HG03354 (cell line): ENCODE data around the gene PRLR.

ENCODE experiments used
- ATAC-seq: cut with Tn5 transposase; IDR thresholded peaks from one replicate; pipeline ENCODE4 v1.9.1; 2021; ENCODE audit warnings: mild to moderate bottlenecking; ENCODE audit not compliant: unreplicated experiment, poor library complexity, severe bottlenecking

PRLR gene

DNA sequence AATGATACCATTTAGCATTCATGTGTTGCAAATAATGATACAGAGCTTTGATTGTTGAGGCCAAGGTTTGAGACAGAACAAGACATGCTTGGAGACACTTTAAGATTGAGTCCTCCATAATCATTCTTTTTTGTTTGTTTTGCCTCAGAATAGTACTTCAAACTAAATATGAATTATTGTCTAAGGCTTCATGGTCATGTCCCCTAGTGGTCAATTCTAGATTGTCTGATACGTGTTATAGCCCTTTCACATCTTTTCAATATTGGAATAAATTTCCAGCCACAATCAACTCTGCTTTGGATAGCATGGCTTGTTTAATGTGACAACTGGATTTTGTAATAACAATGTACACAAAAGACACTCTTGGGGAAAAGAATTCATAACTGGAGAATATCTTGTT, 64.2 kb downstream of the PRLR start:
- no peak for ATAC-seq

GRCh38 chr5:35164860-35165542, 65.3 kb downstream of the PRLR start:
- no peak for ATAC-seq

GRCh38 chr5:35163710-35164033, 66.6 kb downstream of the PRLR start:
- ATAC-seq: no peak

DNA sequence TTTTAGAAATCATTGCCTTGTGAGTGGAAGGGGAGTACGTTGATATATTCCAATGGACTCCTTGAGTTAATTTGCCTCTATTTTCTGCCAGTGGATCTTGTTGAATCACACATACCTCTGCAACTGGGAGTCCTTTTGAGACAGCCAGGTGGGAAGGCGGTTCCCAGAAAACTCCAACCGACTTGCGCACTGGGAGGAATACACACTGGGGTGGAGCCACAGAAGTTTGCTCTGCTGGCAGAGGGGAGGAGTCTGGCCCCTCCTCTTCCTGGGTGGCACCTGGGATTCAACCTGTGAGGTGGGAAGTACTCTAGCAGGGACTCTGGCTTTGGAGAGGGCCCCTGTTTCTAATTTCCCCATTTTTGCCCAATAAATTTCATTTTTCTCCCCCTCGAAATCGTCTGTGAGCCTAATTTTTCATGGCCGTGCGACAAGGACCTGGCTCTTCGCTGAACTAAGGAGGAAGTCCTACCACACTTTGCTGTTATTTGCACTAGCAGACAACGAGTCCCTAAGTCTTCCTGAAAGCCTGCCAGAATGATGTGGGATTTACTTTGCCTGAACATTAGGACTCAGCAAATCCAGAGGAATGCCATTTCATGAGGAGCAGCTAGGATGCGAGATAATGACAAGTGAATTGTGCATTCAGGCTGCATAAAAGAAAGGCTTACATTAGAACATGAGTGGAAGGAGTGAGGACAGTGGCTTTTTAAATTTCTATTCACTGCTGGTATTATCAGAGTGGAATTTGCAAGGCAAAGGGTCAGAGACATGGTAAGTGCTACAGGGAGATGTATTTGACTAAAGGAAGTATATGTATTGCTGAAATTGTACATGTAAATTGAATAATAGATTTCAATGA, 67.2 kb downstream of the PRLR start:
- ATAC-seq: no peak

- ATAC-seq: no peak
Observed at GRCh38 chr5:35161652-35162273, 68.5 kb downstream of the PRLR start.

- no peak for ATAC-seq
Observed at GRCh38 chr5:35160486-35161116, 69.7 kb downstream of the PRLR start.

GRCh38 chr5:35159370-35159742, 70.9 kb downstream of the PRLR start:
- ATAC-seq: no peak

DNA sequence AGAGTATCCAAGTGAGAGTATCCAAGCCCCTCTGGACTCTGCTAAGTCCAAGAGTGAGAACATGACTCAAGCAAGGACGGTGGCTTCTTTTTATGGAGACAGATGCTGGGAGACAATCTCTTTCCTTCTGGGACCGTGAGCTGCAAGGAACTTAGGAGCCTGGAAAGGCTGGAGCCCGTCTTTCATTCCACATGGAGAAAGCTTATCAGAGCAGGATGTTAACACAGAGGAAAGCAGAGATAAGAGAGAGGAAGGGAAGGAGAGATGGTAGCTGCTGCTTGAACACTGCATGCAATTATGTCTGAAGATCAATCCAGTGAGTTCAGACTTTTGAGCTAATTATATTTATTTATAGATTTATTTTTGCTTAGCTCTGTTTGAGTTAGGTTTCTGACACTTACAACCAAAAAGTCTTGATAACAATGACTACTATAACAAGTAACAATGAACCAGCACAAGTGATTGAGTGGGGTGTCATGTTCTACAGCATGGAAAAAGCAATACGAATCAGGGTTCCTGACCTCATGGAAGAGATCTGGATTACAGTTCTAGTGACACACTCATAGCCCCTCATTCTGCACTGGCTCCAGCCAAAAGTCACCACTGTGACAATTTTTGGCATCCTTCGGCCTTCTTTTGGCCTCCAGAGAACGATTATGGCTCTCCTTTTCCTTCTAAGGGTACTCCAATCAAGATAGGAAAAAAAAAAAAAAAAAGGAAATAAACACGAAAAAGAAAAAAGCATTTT, 71.5 kb downstream of the PRLR start:
- ATAC-seq: no peak

DNA sequence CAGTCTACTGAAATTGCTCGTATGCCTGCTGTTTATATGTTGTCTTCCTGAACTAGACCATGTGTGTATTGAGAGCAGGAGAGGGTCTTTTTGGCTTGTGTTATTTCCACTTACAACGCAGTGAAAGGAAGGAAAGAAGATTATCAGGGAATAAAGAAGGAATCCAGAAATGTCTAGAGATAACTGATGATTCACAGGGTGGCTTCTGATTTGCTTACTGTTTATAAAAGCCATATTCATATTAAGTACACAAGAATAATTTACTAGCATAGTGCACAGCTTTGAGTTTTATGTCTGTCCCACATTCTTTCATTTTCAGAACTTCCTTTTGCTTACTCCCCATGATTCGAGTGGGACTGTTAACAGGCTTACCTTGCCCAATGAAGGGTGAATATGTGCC, 72.1 kb downstream of the PRLR start:
- no peak for ATAC-seq

DNA sequence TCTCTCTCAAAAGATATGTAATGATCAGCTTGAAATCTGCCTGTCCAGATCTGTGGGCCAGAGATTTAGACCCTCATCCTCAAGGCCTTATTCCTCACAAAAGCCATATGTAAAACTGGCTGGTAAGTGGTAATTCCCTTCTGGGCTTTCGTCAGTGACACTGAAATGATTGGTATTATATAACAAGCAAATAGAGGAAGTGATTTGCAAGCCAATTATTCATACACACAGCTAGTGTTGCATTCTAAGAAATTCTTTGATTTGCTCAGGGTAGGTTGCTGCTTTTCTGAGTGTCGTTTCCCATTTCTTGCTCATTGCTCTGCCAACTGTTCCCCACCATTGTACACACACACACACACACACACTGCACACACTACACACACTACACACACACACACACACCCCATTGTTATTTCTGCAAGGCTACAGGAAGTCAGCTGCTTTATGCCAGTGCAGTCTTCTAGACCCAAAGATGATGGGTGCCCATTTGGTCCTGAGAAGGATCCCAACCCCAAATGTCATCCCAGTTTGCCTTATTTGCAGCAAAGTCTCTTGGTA, 76.8 kb downstream of the PRLR start:
- ATAC-seq: no peak

DNA sequence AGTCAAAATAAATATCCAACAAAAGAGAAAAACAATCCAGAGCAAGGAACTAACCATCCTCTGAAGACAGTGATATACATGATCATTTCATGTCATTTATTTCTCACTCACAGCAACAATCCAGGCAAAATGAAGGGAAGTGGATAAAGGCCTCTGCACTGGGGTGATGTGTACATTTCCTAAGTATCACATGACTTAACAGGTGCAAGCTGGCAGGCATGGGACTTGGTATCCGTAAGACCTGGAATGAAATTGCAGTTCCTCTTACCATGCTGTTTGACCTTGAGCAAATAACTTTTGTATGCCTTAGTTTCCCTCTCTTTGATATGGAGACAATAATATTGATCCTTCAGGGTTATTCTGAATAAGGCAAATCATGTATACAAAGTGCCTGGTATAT, 77.6 kb downstream of the PRLR start:
- ATAC-seq: no peak

DNA sequence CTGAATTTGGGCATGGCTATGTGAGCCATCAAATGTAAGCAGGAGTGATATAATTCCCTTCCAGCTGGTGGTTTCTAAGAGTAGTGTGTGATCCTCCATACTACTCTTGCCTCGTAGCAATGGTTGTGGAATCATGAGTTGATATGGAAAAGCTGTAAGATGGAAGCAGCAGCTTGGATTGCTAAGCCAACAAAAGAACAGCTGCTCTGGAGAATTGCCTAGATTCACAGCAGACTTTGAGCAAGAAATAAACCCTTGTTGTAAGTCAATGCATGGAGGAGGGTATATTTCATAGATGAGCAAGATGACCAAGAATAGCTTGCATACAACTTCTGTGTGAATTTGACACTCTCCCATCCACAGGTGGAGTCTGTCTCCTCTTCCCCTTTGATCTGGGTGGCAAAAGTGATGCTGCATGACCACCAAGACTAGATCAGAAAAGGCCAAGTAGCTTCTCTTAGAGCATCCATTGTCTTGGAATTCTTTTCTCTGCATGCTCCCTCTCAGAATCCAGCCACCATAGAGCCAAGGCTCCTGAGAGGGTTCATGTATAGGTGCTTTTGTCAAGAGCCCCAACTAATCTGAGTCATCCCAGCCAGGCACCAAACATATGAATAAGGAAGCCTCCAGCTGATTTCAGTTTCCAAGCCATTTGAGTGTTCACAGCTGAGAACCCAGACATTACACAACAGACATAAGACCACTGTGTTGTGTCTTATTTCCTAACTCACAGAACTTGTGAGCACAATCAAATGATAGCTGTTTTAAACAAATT, 79.0 kb downstream of the PRLR start:
- ATAC-seq: no peak

- no peak for ATAC-seq
Observed at GRCh38 chr5:35149041-35149440, 81.2 kb downstream of the PRLR start.

- no peak for ATAC-seq
Observed at GRCh38 chr5:35146406-35146805, 83.9 kb downstream of the PRLR start.

- no peak for ATAC-seq
Observed at GRCh38 chr5:35145691-35146317, 84.5 kb downstream of the PRLR start.

GRCh38 chr5:35145012-35145411, 85.3 kb downstream of the PRLR start:
- no peak for ATAC-seq

- no peak for ATAC-seq
Observed at GRCh38 chr5:35143841-35144240, 86.4 kb downstream of the PRLR start.

DNA sequence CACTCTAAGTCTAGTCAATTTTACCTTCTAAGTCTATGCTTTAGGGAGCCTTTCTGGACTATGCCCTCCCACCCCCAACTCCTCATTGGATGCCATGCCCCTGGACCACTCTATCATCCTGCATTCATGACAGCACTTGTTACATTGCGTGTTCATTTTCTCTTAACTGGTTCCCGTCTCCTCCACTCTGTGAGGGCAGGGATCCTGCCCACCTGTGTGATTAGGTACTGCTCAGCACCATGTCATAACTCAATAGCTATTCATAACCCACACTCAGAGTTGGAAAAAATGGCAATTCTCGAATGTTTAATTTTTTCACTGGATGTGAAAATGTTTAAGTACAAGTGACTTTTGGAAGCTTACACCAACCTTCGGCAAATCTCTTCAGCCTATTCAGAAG, 88.5 kb downstream of the PRLR start:
- no peak for ATAC-seq
